OCI-LY7 (cell line): ENCODE data around the gene KCNQ1OT1.

ENCODE experiments used
- CTCF ChIP-seq: fragments of 200-600 bp; sonication (generic); conservative IDR thresholded peaks from 2 replicates; pipeline ENCODE4 v1.5.1; 2014; ENCODE audit warnings: mild to moderate bottlenecking, antibody characterized with exemption, low read length, moderate library complexity, mixed read lengths
- EZH2phosphoT487 ChIP-seq: fragments of 200-600 bp; sonication (generic); IDR thresholded peaks from 2 replicates; pipeline ENCODE4 v1.6.1; 2018; ENCODE audit warnings: low read depth, borderline replicate concordance, mild to moderate bottlenecking, mixed run types, antibody characterized with exemption, low read length, moderate library complexity, mixed read lengths

GRCh38 chr11:2740275-2740940 is 40.6 kb upstream of the KCNQ1OT1 start:
- no peak for TF ChIP-seq CTCF
- no peak for TF ChIP-seq EZH2phosphoT487
